HCT116 (cell line): Measurements from ENCODE around the gene CELF2. TPM values are rescaled to one million over a fixed set of nuclear protein-coding genes. Genes with fewer than 3 reads are reported as not detected.

ENCODE experiments used
- ATAC-seq: fragments of 200-7000 bp; cut with Tn5 transposase; 2 replicates; pipeline ENCODE4 v1.9.1; 2020; ENCODE audit warnings: mild to moderate bottlenecking, moderate library complexity
- BruUV-seq: library from RNA; stranded (reverse); fragments of 400-500 nt; replicated peaks from 2 replicates; lab custom pipeline; 2021; lab: Mats Ljungman, UMichigan
- CTCF ChIA-PET: fragments of 300-600 bp; sonication (Branson Sonifier 250); formaldehyde crosslinking; loops from one replicate; lab custom pipeline; 2021; ENCODE audit warnings: antibody characterized with exemption; lab: Charles Lee
- POLR2A ChIA-PET: fragments of 300-600, 350-600 bp; sonication (Branson Sonifier 250); formaldehyde crosslinking; loops from one replicate; lab custom pipeline; 2021; ENCODE audit warnings: antibody characterized with exemption; lab: Charles Lee
- RAD21 ChIA-PET, 2 experiments: fragments of 300-600 bp; sonication (Branson Sonifier 250); formaldehyde crosslinking; loops; one replicate each; lab custom pipeline; 2023; ENCODE audit warnings: low total read pairs in 2 of 2; ENCODE audit not compliant: uncharacterized antibody in 2 of 2, unreplicated experiment in 2 of 2, low non-redundant PET in 1 of 2; lab: Charles Lee
- DNase-seq: peaks from one replicate; pipeline ENCODE4 v3.0.0-alpha.2; 2010; ENCODE audit warnings: low read depth, low spot score
- H2AFZ ChIP-seq: fragments of 200-600 bp; shearing (Covaris generic), sonication (generic); 2 replicates; pipeline ENCODE4 v1.6.1; 2017; ENCODE audit warnings: low read depth, mixed run types, mixed read lengths, antibody characterized with exemption, low read length; ENCODE audit not compliant: poor library complexity, severe bottlenecking
- H3K27ac ChIP-seq: 2 replicates; pipeline ENCODE4 v1.5.1; 2012; ENCODE audit warnings: low read depth, low read length
- H3K27me3 ChIP-seq: fragments of 200-600 bp; sonication (generic); 2 replicates; pipeline ENCODE4 v1.6.1; 2016; ENCODE audit warnings: mixed run types, low read length, mixed read lengths; ENCODE audit not compliant: insufficient read depth
- H3K36me3 ChIP-seq, 2 experiments: fragments of 200-500 bp in 1 of 2; fragments of 200-600 bp in 1 of 2; sonication (Bioruptor generic) in 1 of 2; sonication (generic) in 1 of 2; 2 replicates each; pipeline versions ENCODE4 v1.5.1 to v1.6.1; 2014 to 2016; ENCODE audit warnings: low read length in 2 of 2, inconsistent platforms in 1 of 2, mixed read lengths in 1 of 2, mixed run types in 1 of 2; ENCODE audit not compliant: insufficient read depth in 2 of 2, control insufficient read depth in 1 of 2
- H3K4me1 ChIP-seq, 2 experiments: fragments of 200-600 bp in 1 of 2; sonication (generic) in 1 of 2; 2 replicates each; pipeline versions ENCODE4 v1.5.1 to v1.6.1; 2012 to 2017; ENCODE audit warnings: low read length in 2 of 2, inconsistent platforms in 1 of 2, mild to moderate bottlenecking in 1 of 2, mixed read lengths in 1 of 2, mixed run types in 1 of 2, moderate library complexity in 1 of 2; ENCODE audit not compliant: insufficient read depth in 2 of 2, control insufficient read depth in 1 of 2
- H3K4me2 ChIP-seq: fragments of 200-600 bp; sonication (generic); 2 replicates; pipeline ENCODE4 v1.6.1; 2017; ENCODE audit warnings: mixed run types, low read length, mixed read lengths
- H3K4me3 ChIP-seq, 2 experiments: fragments of 200-600 bp in 1 of 2; sonication (generic) in 1 of 2; replicated peaks in 1 of 2; 2 replicates each; pipeline ENCODE4 v1.5.1; 2011 to 2016; ENCODE audit warnings: low read length in 2 of 2, control low read depth in 1 of 2, low read depth in 1 of 2, mild to moderate bottlenecking in 1 of 2, mixed read lengths in 1 of 2, mixed run types in 1 of 2
- H3K79me2 ChIP-seq: fragments of 200-600 bp; sonication (generic); 2 replicates; pipeline ENCODE4 v1.6.1; 2017; ENCODE audit warnings: mild to moderate bottlenecking, mixed run types, low read length, moderate library complexity, mixed read lengths; ENCODE audit not compliant: insufficient read depth
- H3K9ac ChIP-seq: fragments of 200-600 bp; sonication (generic); 2 replicates; pipeline ENCODE4 v1.6.1; 2016; ENCODE audit warnings: low read length, mixed read lengths
- H3K9me2 ChIP-seq: fragments of 200-600 bp; sonication (generic), shearing (Covaris generic); 2 replicates; pipeline ENCODE4 v1.6.1; 2017; ENCODE audit warnings: mixed run types, mild to moderate bottlenecking, moderate library complexity; ENCODE audit not compliant: insufficient read depth
- H3K9me3 ChIP-seq, 2 experiments: fragments of 200-500 bp in 1 of 2; fragments of 200-600 bp in 1 of 2; sonication (Bioruptor generic) in 1 of 2; sonication (generic) in 1 of 2; 2 replicates each; pipeline ENCODE4 v1.6.1; 2014 to 2017; ENCODE audit warnings: low read length in 2 of 2, mixed read lengths in 2 of 2, inconsistent platforms in 1 of 2, low read depth in 1 of 2, mild to moderate bottlenecking in 1 of 2, mixed run types in 1 of 2, moderate library complexity in 1 of 2; ENCODE audit not compliant: control insufficient read depth in 1 of 2, insufficient read depth in 1 of 2
- H4K20me1 ChIP-seq: fragments of 200-600 bp; sonication (generic), shearing (Covaris generic); 2 replicates; pipeline ENCODE4 v1.6.1; 2017; ENCODE audit warnings: mixed run types, mild to moderate bottlenecking, moderate library complexity; ENCODE audit not compliant: insufficient read depth
- ATF3 ChIP-seq: IDR thresholded peaks from 2 replicates; pipeline ENCODE4 v1.6.1; 2012
- CBX3 ChIP-seq: IDR thresholded peaks from 2 replicates; pipeline ENCODE4 v1.6.1; 2012; ENCODE audit warnings: low read depth
- CEBPB ChIP-seq: IDR thresholded peaks from 2 replicates; pipeline ENCODE4 v1.6.1; 2012; ENCODE audit warnings: low read depth
- EGR1 ChIP-seq: IDR thresholded peaks from 2 replicates; pipeline ENCODE4 v1.6.1; 2012; ENCODE audit warnings: low read depth
- ELF1 ChIP-seq: IDR thresholded peaks from 2 replicates; pipeline ENCODE4 v1.6.1; 2012; ENCODE audit warnings: low read depth, borderline replicate concordance
- EZH2 ChIP-seq: fragments of 200-600 bp; sonication (generic); IDR thresholded peaks from 2 replicates; pipeline ENCODE4 v1.6.1; 2017; ENCODE audit warnings: antibody characterized with exemption, mixed run types
- EZH2phosphoT487 ChIP-seq: fragments of 200-600 bp; IDR thresholded peaks from 2 replicates; pipeline ENCODE4 v1.6.1; 2018; ENCODE audit warnings: antibody characterized with exemption, borderline replicate concordance
- FOSL1 ChIP-seq: IDR thresholded peaks from 2 replicates; pipeline ENCODE4 v1.6.1; 2012; ENCODE audit warnings: low read depth
- JUND ChIP-seq: IDR thresholded peaks from 2 replicates; pipeline ENCODE4 v1.6.1; 2012
- POLR2AphosphoS5 ChIP-seq: IDR thresholded peaks from 2 replicates; pipeline ENCODE4 v1.6.1; 2011; ENCODE audit warnings: mild to moderate bottlenecking, low read depth, low read length, moderate library complexity
- RAD21 ChIP-seq: IDR thresholded peaks from 2 replicates; pipeline ENCODE4 v1.6.1; 2012; ENCODE audit warnings: low read depth, mild to moderate bottlenecking
- SIN3A ChIP-seq: IDR thresholded peaks from 2 replicates; pipeline ENCODE4 v1.6.1; 2012; ENCODE audit warnings: low read depth
- SP1 ChIP-seq: IDR thresholded peaks from 2 replicates; pipeline ENCODE4 v1.6.1; 2012; ENCODE audit warnings: low read depth
- SRF ChIP-seq: IDR thresholded peaks from 2 replicates; pipeline ENCODE4 v1.6.1; 2012; ENCODE audit warnings: low read depth
- TCF7L2 ChIP-seq: IDR thresholded peaks from 2 replicates; pipeline ENCODE4 v1.7.0; 2011; ENCODE audit warnings: borderline replicate concordance, inconsistent platforms; ENCODE audit not compliant: insufficient read depth, insufficient read length; ENCODE audit errors: extremely low read depth
- YY1 ChIP-seq: IDR thresholded peaks from 2 replicates; pipeline ENCODE4 v1.6.1; 2011; ENCODE audit warnings: low read length, low read depth, moderate library complexity, mild to moderate bottlenecking; ENCODE audit not compliant: insufficient replicate concordance; ENCODE audit errors: extremely low read depth
- ZNF274 ChIP-seq: fragments of 200-500 bp; sonication (Bioruptor generic); IDR thresholded peaks from 2 replicates; pipeline ENCODE4 v1.6.1; 2014; ENCODE audit warnings: mild to moderate bottlenecking, low read depth, low read length, inconsistent platforms
- intact Hi-C: fragments of 100-400 bp; cut with micrococcal nuclease; formaldehyde crosslinking; loops from 2 replicates; pipeline ENCODE4 v1.10.0; 2022
- total RNA-seq: library from RNA; stranded (reverse); gene quantifications from one replicate; pipeline ENCODE4 v1.2.1, GENCODE V29; 2021; ENCODE audit not compliant: unreplicated experiment
- TF ChIP-seq, protein P1 (sequence below), 3 experiments: fragments of 200-600 bp in 1 of 3; sonication (generic) in 1 of 3; IDR thresholded peaks in 2 of 3; conservative IDR thresholded peaks in 1 of 3; 2 replicates each; pipeline ENCODE4 v1.5.1; 2012 to 2017; ENCODE audit warnings: low read depth in 2 of 3, low read length in 2 of 3, antibody characterized with exemption in 1 of 3, borderline replicate concordance in 1 of 3, control low read depth in 1 of 3, mild to moderate bottlenecking in 1 of 3, mixed read lengths in 1 of 3, mixed run types in 1 of 3, moderate library complexity in 1 of 3; ENCODE audit not compliant: insufficient read depth in 1 of 3
- TF ChIP-seq, protein P2 (sequence below): IDR thresholded peaks from 2 replicates; pipeline ENCODE4 v1.6.1; 2012; ENCODE audit warnings: low read depth
- TF ChIP-seq, protein P3 (sequence below): IDR thresholded peaks from 2 replicates; pipeline ENCODE4 v1.6.1; 2012

Gene CELF2
- total RNA-seq, 1 experiment from 2014 or later = 0.66 TPM

- TF ChIP-seq TCF7L2 = no peak
- no peak for TF ChIP-seq EZH2phosphoT487
- TF ChIP-seq RAD21 = no peak
- no peak for TF ChIP-seq CBX3
Measured at GRCh38 chr10:11116817-11117216, 99.1 kb downstream of the CELF2 start (continued).

DNA sequence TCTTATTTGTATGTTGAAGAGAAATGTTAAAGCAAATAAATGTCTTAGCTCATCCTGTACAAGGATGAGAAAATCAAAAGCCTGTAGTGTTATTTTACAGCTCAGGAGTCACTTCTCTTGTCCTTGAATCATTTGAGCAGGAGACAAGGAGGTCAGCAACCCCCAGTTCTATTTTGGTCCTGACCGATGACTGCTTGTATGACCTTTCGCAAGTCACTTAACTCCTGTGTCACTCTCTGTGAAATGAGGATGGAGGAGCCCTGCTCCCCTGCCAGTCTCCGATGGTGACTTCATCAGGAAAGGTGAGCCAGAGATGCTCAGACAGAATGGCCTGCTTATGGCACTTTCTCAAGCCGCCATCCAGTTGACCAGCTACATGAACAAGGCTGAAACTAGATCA is 101.0 kb downstream of the CELF2 start:
- DNase-seq = no peak
- H3K9ac ChIP-seq = no peak overlapping the region
- POLR2A ChIA-PET = no interaction called here
- no peaks in the 10 kb centered on the region for H3K27me3 ChIP-seq
- H3K9me3 ChIP-seq = no peaks in the 10 kb centered on the region
- CTCF ChIA-PET = no interaction called here
- H2AFZ ChIP-seq = no peak overlapping the region
- no TSS peak for BruUV-seq
- TF ChIP-seq, protein P1, sequence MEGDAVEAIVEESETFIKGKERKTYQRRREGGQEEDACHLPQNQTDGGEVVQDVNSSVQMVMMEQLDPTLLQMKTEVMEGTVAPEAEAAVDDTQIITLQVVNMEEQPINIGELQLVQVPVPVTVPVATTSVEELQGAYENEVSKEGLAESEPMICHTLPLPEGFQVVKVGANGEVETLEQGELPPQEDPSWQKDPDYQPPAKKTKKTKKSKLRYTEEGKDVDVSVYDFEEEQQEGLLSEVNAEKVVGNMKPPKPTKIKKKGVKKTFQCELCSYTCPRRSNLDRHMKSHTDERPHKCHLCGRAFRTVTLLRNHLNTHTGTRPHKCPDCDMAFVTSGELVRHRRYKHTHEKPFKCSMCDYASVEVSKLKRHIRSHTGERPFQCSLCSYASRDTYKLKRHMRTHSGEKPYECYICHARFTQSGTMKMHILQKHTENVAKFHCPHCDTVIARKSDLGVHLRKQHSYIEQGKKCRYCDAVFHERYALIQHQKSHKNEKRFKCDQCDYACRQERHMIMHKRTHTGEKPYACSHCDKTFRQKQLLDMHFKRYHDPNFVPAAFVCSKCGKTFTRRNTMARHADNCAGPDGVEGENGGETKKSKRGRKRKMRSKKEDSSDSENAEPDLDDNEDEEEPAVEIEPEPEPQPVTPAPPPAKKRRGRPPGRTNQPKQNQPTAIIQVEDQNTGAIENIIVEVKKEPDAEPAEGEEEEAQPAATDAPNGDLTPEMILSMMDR (IDR thresholded peaks at IDR 0.05 in 2 of 3, conservative IDR thresholded peaks at IDR 0.05 in 1 of 3; ENCODE audit: borderline replicate concordance in 1 of 3, insufficient read depth in 1 of 3, low read depth in 2 of 3, low read length in 2 of 3) = no peak
- TF ChIP-seq, protein P2, sequence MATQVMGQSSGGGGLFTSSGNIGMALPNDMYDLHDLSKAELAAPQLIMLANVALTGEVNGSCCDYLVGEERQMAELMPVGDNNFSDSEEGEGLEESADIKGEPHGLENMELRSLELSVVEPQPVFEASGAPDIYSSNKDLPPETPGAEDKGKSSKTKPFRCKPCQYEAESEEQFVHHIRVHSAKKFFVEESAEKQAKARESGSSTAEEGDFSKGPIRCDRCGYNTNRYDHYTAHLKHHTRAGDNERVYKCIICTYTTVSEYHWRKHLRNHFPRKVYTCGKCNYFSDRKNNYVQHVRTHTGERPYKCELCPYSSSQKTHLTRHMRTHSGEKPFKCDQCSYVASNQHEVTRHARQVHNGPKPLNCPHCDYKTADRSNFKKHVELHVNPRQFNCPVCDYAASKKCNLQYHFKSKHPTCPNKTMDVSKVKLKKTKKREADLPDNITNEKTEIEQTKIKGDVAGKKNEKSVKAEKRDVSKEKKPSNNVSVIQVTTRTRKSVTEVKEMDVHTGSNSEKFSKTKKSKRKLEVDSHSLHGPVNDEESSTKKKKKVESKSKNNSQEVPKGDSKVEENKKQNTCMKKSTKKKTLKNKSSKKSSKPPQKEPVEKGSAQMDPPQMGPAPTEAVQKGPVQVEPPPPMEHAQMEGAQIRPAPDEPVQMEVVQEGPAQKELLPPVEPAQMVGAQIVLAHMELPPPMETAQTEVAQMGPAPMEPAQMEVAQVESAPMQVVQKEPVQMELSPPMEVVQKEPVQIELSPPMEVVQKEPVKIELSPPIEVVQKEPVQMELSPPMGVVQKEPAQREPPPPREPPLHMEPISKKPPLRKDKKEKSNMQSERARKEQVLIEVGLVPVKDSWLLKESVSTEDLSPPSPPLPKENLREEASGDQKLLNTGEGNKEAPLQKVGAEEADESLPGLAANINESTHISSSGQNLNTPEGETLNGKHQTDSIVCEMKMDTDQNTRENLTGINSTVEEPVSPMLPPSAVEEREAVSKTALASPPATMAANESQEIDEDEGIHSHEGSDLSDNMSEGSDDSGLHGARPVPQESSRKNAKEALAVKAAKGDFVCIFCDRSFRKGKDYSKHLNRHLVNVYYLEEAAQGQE = no peak
- no peak for TF ChIP-seq POLR2AphosphoS5
- no peak for TF ChIP-seq RAD21
- no peak for TF ChIP-seq CEBPB
- TF ChIP-seq ZNF274 = no peak
- no peak for TF ChIP-seq FOSL1
- TF ChIP-seq, protein P3, sequence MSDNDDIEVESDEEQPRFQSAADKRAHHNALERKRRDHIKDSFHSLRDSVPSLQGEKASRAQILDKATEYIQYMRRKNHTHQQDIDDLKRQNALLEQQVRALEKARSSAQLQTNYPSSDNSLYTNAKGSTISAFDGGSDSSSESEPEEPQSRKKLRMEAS = no peak
- no peak for TF ChIP-seq TCF7L2
- TF ChIP-seq SRF = no peak
- TF ChIP-seq EZH2 = no peak
- no peak for TF ChIP-seq SP1
- TF ChIP-seq EZH2phosphoT487 = no peak
- TF ChIP-seq CBX3 = no peak
- TF ChIP-seq ATF3 = no peak
- no peak for TF ChIP-seq SIN3A
- no peak for TF ChIP-seq YY1
- TF ChIP-seq ELF1 = no peak
- TF ChIP-seq JUND = no peak
- no peak for TF ChIP-seq EGR1
- RAD21 ChIA-PET = no interaction called here
- no peaks in the 10 kb centered on the region for H3K79me2 ChIP-seq
- no peak overlapping the region for H3K27ac ChIP-seq
- no peak overlapping the region for H3K4me3 ChIP-seq
- H3K4me2 ChIP-seq = no peak overlapping the region
- ATAC-seq = no peak
- H4K20me1 ChIP-seq = no peaks in the 10 kb centered on the region
- no peaks in the 10 kb centered on the region for H3K36me3 ChIP-seq
- no peaks in the 10 kb centered on the region for H3K4me1 ChIP-seq
- intact Hi-C loops = no loop called here
- no peaks in the 10 kb centered on the region for H3K9me2 ChIP-seq
